Measurements from ENCODE around the gene USP20.

Gene USP20

DNA sequence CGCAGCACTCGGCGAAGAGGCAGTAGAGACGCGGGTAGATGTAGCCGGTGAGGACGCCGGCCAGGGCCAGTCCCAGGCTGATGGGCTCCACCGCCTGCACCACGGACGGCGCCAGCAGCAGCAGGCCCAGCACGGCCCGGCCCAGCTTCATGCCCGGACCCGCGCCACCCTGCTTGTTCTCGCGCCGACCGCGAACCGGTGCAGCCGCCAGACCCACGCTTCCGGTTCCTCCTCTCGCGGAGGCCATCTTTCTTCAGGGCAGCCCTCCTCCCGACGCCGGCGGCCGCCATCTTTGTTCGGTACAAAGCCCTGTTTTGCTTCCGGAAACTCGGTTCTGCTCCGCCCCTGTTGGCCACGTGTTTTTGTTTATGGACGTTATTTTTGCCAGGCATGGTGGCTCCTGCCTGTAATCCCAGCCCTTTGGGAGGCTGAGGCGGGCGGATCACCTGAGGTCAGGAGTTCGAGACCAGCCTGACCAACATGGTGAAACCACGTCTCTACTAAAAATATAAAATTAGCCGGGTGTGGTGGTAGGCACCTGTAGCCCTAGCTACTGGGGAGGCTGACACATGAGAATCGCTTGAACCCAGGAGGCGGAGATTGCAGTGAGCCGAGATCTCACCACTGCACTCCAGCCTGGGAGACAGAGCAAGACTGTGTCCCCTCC lies 11.2 kb upstream of the USP20 start, which contains the start of gene TOR1A:
Gene TOR1A (minus strand): TSS at position 202 of the 667 bp plus-strand sequence. CDS start 51 bp downstream, at position 151.
- FAIRE-seq: peak; percentile 4

GRCh38 chr9:129826344-129826743 lies 8.9 kb upstream of the USP20 start:
- FAIRE-seq: no peak

DNA sequence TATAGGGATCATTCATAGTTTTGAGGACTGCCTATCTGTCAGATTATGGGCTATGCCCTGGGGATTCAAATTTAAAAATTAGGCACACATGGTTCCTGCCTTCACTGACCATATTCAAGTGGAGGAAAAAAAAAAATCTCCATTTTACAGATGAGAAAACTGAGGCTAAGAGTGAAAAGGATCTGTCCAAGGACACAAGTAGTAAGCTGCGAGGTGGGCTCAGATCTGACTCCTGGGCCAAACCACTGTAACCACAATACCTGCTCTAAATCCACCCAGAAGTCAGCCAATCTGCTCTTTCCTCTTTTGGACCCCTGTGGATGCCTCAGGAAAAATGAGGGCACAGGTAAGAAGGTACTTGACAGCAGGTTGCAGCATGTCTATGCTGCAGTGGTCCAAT lies 8.5 kb upstream of the USP20 start:
- FAIRE-seq: no peak

GRCh38 chr9:129828051-129828450 lies 7.2 kb upstream of the USP20 start:
- no peak for FAIRE-seq

GRCh38 chr9:129828969-129829368 lies 6.3 kb upstream of the USP20 start:
- FAIRE-seq: no peak

DNA sequence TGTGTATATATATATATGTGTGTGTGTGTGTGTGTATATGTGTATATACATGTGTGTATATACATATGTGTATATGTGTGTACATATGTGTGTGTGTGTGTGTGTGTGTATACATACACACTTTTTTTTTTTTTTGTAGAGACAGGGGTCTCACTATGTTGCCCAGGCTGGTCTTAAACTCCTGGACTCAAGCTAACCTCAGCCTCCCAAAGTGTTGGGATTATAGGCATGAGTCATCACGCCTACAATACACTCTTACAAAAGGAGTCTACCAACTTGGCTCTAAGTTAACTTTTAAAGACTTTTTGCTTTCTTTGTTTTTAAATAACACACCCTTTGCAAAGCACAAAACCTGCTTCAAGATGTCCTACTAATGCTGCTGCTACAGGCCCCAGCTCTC lies 2.3 kb upstream of the USP20 start:
- no peak for FAIRE-seq

DNA sequence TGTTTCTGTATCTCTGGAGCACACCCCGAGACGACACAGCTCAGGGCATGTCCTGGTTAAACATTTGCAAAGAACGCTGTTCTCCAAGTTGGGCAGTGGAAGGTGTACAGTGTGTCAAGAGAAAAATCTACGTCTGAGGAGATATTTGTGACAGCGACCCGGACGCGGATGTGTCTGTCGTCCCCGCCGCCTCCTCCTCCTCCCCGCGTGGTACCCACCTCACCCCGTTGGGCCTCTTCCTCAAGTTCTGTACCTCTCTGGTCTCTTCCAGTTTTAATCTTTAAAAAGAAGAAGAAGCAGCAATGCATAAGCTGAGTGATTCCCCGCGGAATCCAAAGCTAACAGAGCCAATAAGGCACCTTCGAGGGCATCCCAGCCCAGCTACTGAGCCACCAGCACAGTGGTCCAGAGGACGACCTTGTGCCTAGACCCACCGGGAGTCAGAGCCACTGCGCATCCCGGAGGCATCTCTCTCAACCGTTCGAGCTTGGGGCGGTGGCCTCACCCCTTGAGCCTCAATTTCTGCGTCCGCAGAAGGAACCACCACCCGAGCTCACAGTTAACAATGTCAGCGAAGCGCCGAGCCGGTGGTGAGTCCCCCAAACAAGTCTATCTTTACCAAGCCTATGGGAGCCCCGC lies 650 bp upstream of the USP20 start:
- no peak for FAIRE-seq

DNA sequence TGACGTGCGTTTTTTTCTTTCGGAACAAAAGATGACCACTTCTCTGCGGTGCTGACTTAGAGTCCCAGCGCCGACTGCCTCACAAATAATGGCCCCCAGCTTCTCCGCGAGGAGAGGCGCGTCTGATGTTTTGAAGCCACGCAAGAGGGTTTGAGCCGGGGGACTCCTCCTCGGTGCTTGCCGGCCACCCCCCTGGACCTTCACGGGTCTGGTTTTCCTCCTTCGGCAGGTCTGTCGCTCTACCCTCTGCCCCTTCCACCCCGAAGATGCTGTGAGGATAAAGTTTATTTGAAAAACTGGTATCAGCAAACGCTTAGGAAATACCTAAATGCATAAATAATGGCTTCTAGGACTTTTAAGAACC lies 584 bp downstream of the USP20 start:
- FAIRE-seq: no peak

DNA sequence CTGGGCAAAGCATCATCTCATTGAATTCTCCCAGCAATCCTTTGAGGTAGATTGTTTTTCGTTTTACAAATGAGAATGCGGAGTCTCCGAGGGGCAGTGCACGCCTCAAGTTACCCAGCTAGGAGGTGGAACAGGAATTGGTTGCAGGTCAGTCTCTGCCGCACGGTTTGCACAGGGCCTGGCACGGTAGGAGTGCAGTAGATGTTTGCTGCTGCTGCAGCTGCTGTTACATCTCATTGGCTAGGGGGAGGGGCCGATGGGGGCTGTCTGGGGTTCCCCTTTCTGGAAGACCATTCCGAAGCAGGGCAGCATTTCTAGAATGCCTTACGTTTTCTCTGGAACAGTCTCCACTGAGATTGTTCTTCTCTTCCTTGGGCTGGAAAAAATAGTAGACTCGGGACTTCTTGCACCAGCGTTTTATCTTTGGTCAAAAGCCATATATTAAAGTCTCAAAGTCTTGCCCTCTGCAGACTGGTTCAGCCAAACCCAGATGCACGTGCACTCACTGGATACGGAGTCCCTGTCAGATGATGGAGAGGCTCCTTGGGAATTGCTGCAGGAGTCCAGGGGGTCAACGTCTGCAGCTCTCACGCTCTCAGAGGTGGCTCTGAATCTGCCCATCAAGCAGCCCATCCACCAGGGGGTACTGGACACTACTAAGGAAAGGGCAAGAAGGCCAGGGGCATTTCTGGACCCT lies 1.2 kb downstream of the USP20 start:
- no peak for FAIRE-seq

DNA sequence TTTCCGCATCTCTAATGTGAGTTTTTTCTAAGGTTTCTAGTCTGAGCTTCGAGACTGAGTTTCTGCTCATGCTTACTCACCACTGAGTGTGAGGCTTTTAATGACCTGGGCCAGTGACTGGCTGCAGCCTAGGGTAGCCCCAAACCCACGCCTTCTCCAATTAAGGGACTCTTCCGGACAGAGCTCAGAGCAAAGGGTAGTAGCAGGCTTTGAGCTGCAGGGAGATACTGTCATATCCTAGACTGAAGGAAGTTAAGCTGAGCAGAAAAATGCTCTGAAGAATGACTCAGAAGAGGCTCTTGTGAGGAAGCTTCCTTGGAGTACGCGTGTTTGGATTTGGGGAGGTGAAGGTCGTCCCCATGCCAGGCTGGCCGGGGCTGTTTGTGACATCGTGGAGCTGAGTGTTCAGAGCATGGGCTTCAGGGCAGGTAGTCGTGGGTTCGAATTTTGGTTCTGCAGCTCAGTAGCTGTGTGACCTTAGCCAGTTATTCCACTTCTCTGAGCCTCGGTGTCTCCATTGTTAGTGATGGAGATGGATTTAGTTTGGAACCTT lies 3.5 kb downstream of the USP20 start:
- no peak for FAIRE-seq

DNA sequence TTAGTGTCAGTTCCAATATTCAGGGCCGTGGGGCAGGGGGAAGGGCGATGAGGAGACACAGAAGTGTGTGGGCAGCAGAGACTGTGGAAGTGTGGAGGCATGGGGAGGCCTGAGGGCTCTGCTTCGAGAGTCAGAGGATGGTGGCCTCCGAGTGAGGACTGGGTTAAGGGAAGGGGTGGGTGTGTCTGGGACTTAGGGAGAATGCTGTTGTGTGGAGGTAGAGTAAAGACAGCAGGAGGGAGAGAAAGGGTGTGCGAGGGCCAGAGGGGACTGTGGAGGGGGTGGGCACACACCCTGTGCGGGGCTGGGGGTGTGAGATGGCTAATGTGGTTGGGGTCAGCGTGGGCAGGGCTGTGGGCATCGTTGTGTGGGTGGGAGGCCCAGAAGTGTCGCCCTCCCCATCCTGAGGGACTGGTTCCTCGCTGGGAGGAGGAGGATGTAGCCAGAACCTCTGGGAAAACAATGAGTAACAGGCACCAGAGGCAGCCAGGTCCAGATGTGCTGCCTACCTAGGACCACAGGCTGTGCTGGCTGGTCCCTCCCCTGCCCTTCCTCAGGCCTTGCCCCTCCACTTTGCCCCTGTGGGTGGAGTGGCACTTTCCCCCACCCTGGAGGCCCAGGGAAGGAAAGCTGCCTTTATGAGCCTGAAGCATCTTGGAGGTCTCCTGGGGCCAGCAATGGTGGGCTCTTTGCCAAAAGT lies 4.2 kb downstream of the USP20 start:
- FAIRE-seq: no peak

- FAIRE-seq: no peak
Observed at GRCh38 chr9:129840034-129840433, 4.8 kb downstream of the USP20 start.

DNA sequence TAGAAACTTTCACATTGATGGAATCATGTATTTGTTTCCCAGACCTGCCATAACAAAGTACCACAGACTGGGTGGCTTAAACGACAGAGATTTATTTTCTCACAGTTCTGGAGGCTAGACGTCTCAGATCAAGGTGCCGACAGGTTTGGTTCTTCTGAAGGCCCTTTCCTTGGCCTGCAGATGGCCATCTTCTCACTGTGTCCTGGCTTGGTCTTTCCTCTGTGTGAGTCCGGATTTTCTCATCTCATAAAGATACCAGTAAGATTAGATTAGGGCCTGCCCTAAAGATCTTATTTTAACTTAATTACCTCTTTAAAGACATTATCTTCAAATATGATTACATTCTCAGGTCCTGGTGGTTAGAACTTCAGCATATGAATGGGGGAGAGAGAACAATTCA lies 5.8 kb downstream of the USP20 start:
- no peak for FAIRE-seq

DNA sequence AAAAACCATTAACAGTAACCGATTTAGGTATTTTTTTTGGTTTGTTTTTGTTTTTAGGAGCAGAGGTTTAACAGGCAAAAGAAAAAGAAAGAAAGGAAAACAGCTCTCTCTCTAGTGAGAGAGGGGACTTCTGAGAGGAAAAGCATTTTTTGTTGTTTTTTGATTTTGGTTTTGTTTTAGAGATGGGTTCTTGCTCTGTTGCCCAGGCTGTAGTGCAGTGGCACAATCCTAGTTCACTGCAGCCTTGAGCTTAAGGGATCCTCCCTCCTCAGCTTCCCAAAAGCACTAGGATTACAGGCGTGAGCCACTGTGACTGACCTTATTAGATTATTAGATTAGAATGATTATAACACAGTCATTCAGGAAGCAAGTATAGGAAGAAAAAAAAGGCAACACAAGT lies 10.1 kb downstream of the USP20 start:
- no peak for FAIRE-seq

DNA sequence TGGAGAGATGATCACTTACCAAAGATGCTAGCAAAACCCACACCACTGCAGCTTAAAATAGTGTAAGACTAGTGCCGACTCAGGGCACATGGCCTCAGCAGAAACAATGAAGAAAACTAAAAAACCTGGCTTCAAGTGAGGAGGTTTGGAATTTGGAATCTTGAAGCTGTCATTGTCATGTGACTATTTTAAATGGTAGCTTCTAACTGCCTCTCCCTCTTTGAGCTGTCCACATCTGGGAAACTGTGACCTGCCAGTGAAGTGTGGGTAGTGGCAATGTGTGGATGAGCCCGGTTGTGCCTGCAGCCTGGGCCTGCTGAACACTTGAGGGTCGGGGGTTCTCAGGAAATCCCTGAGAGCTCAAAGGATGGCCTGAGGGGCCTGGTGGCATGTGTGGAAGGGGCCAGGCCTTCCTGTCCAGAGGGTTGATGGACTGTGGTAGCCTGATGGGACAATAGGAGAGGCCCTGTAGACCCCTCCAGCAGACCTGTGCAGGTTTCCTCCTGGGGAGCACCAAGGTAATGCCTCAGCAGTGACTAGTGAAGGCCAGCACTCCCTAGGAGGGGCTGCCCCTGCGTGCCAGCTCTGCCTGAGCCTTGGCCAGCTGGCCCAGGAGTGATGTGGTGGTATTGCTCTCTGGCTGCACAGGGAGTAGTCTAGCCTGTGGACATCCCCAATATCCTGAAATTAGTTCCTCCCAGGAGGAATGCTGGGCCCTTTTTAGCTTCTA lies 13.6 kb downstream of the USP20 start:
- FAIRE-seq: no peak

GRCh38 chr9:129849901-129850300 lies 14.6 kb downstream of the USP20 start:
- FAIRE-seq: no peak

- FAIRE-seq: no peak
Observed at GRCh38 chr9:129850821-129851550, 15.7 kb downstream of the USP20 start.

- FAIRE-seq: no peak
Observed at GRCh38 chr9:129851821-129852220, 16.6 kb downstream of the USP20 start.

DNA sequence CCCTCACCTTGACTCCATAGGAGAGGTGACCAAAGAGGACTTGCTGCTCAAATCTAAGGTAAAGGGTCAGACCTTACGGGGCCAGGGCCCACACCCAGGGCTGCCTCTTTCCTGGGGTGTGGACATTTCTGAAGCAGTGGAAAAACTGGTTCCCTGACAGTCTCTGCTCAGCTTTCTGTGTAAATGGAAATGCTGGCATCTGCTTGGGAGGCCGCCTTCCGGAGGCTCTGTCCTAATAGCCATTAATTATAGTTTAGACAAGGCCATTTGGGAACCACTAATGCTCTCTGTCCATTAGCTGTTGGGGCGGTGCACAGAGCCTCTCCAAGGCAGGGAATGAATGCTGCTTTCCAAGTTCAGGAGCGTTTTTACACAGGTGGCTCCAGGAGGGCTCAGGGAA lies 17.3 kb downstream of the USP20 start:
- no peak for FAIRE-seq

- FAIRE-seq: no peak
Observed at GRCh38 chr9:129853614-129854013, 18.4 kb downstream of the USP20 start.

- no peak for FAIRE-seq
Observed at GRCh38 chr9:129854588-129855110, 19.4 kb downstream of the USP20 start.

- no peak for FAIRE-seq
Observed at GRCh38 chr9:129857207-129857606, 21.9 kb downstream of the USP20 start.
